G401 (cell line): ENCODE data around the gene PEAK3. TPM values are rescaled to one million over a fixed set of nuclear protein-coding genes. Genes with fewer than 3 reads are reported as not detected.

Experiments used
- DNase-seq: peaks from one replicate; pipeline ENCODE4 v3.0.0-alpha.2; 2015; ENCODE audit warnings: low spot score
- in situ Hi-C: cut with HindIII; loops from 2 replicates; pipeline ENCODE4 v1.10.0; 2016; ENCODE audit warnings: low sequenced_read_pairs, mixed read lengths
- total RNA-seq: library from RNA; depleted of rRNA; stranded (reverse); fragments of >200 nt; shearing (Covaris generic); gene quantifications from 2 replicates; pipeline ENCODE4 v1.2.3, GENCODE V29; 2014

The PEAK3 gene
- total RNA-seq, 1 experiment from 2014 or later: not detected

- in situ Hi-C loops: no loop called here
- no peak for DNase-seq
These were observed 37.5 kb downstream of the PEAK3 start for GRCh38 chr19:2244486-2244885.

- in situ Hi-C loops: no loop called here
- no peak for DNase-seq
These were observed 37.9 kb downstream of the PEAK3 start for GRCh38 chr19:2244125-2244411.

GRCh38 chr19:2243274-2244124 lies 38.5 kb downstream of the PEAK3 start:
- in situ Hi-C loops: no loop called here
- no peak for DNase-seq

GRCh38 chr19:2242816-2243215 lies 39.2 kb downstream of the PEAK3 start:
- no peak for DNase-seq
- in situ Hi-C loops: no loop called here

GRCh38 chr19:2242092-2242537 lies 39.9 kb downstream of the PEAK3 start:
- in situ Hi-C loops: no loop called here
- DNase-seq: no peak

- in situ Hi-C loops: no loop called here
- no peak for DNase-seq
These were observed 40.9 kb downstream of the PEAK3 start for GRCh38 chr19:2240881-2241760.

- DNase-seq: no peak
- in situ Hi-C loops: loop anchor here (5.0 kb wide), 1 partner anchor 77 kb away; no protein-coding TSS in a partner anchor
These were observed 41.9 kb downstream of the PEAK3 start for GRCh38 chr19:2239771-2240770.

GRCh38 chr19:2239173-2239572 lies 42.8 kb downstream of the PEAK3 start:
- in situ Hi-C loops: loop anchor here (5.0 kb wide), 1 partner anchor 78 kb away; no protein-coding TSS in a partner anchor
- DNase-seq: no peak

- no peak for DNase-seq
- in situ Hi-C loops: loop anchor here (5.0 kb wide), 1 partner anchor 79 kb away; no protein-coding TSS in a partner anchor
These were observed 44.2 kb downstream of the PEAK3 start for GRCh38 chr19:2237869-2238153.

GRCh38 chr19:2237051-2237868 lies 44.7 kb downstream of the PEAK3 start:
- in situ Hi-C loops: loop anchor here (5.0 kb wide), 1 partner anchor 80 kb away; no protein-coding TSS in a partner anchor
- DNase-seq: no peak

- peak; percentile 95 for DNase-seq
- in situ Hi-C loops: loop anchor here (5.0 kb wide), 1 partner anchor 81 kb away; no protein-coding TSS in a partner anchor
These were observed 45.5 kb downstream of the PEAK3 start, which contains the start of the genes PLEKHJ1 and SF3A2 for GRCh38 chr19:2236314-2237050. Gene PLEKHJ1, minus strand, starts transcription at chr19:2236329. Its CDS starts 81 bp downstream, at chr19:2236248. Gene SF3A2, plus strand, starts transcription at chr19:2236824. Its CDS starts 6,595 bp downstream, at chr19:2243419.

GRCh38 chr19:2236064-2236313 lies 46.0 kb downstream of the PEAK3 start:
- DNase-seq: no peak
- in situ Hi-C loops: loop anchor here (5.0 kb wide), 1 partner anchor 81 kb away; no protein-coding TSS in a partner anchor

- no peak for DNase-seq
- in situ Hi-C loops: loop anchor here (5.0 kb wide), 1 partner anchor 82 kb away; no protein-coding TSS in a partner anchor
These were observed 46.5 kb downstream of the PEAK3 start for GRCh38 chr19:2235381-2236063.

- in situ Hi-C loops: loop anchor here (5.0 kb wide), 1 partner anchor 82 kb away; no protein-coding TSS in a partner anchor
These were observed 47.0 kb downstream of the PEAK3 start for GRCh38 chr19:2234996-2235380.

GRCh38 chr19:2233601-2234280 lies 48.2 kb downstream of the PEAK3 start:
- in situ Hi-C loops: no loop called here
- DNase-seq: no peak

More at GRCh38 chr19:2234996-2235380, 47.0 kb downstream of the PEAK3 start:
- no peak for DNase-seq
